ENCODE measurements around the gene COL5A1.

COL5A1 gene

GRCh38 chr9:134626571-134627416 is 14.8 kb upstream of the COL5A1 start:
- H3K4me3 ChIP-seq (ENCODE audit: low read length): no peak overlapping the region
- no peak for TF ChIP-seq ZNF274 (IDR thresholded peaks at IDR 0.05; ENCODE audit: low read depth, low read length)

GRCh38 chr9:134627417-134628353 is 13.9 kb upstream of the COL5A1 start:
- no peak overlapping the region for H3K4me3 ChIP-seq (ENCODE audit: low read length)
- no peak for TF ChIP-seq ZNF274 (IDR thresholded peaks at IDR 0.05; ENCODE audit: low read depth, low read length)

GRCh38 chr9:134628354-134628736 is 13.3 kb upstream of the COL5A1 start:
- no peak overlapping the region for H3K4me3 ChIP-seq (ENCODE audit: low read length)
- no peak for TF ChIP-seq ZNF274 (IDR thresholded peaks at IDR 0.05; ENCODE audit: low read depth, low read length)

- no peak for TF ChIP-seq ZNF274 (IDR thresholded peaks at IDR 0.05; ENCODE audit: low read depth, low read length)
- H3K4me3 ChIP-seq (ENCODE audit: low read length): no peak overlapping the region
Measured at GRCh38 chr9:134629061-134629585, 12.5 kb upstream of the COL5A1 start.

GRCh38 chr9:134629586-134630392 is 11.8 kb upstream of the COL5A1 start:
- no peak for TF ChIP-seq ZNF274 (IDR thresholded peaks at IDR 0.05; ENCODE audit: low read depth, low read length)
- H3K4me3 ChIP-seq (ENCODE audit: low read length): no peak overlapping the region

GRCh38 chr9:134630393-134630790 is 11.2 kb upstream of the COL5A1 start:
- TF ChIP-seq ZNF274 (IDR thresholded peaks at IDR 0.05; ENCODE audit: low read depth, low read length): no peak
- H3K4me3 ChIP-seq (ENCODE audit: low read length): no peak overlapping the region

- H3K4me3 ChIP-seq (ENCODE audit: low read length): no peak overlapping the region
- no peak for TF ChIP-seq ZNF274 (IDR thresholded peaks at IDR 0.05; ENCODE audit: low read depth, low read length)
Measured at GRCh38 chr9:134630861-134631260, 10.7 kb upstream of the COL5A1 start.

- TF ChIP-seq ZNF274 (IDR thresholded peaks at IDR 0.05; ENCODE audit: low read depth, low read length): no peak
- H3K4me3 ChIP-seq (ENCODE audit: low read length): no peak overlapping the region
Measured at GRCh38 chr9:134631881-134632280, 9.7 kb upstream of the COL5A1 start.

GRCh38 chr9:134632329-134632728 is 9.3 kb upstream of the COL5A1 start:
- no peak for TF ChIP-seq ZNF274 (IDR thresholded peaks at IDR 0.05; ENCODE audit: low read depth, low read length)
- H3K4me3 ChIP-seq (ENCODE audit: low read length): no peak overlapping the region

- no peak overlapping the region for H3K4me3 ChIP-seq (ENCODE audit: low read length)
- TF ChIP-seq ZNF274 (IDR thresholded peaks at IDR 0.05; ENCODE audit: low read depth, low read length): no peak
Measured at GRCh38 chr9:134633362-134634142, 8.1 kb upstream of the COL5A1 start.

- TF ChIP-seq ZNF274 (IDR thresholded peaks at IDR 0.05; ENCODE audit: low read depth, low read length): no peak
- no peak overlapping the region for H3K4me3 ChIP-seq (ENCODE audit: low read length)
Measured at GRCh38 chr9:134634176-134634575, 7.4 kb upstream of the COL5A1 start.

- H3K4me3 ChIP-seq (ENCODE audit: low read length): no peak overlapping the region
- no peak for TF ChIP-seq ZNF274 (IDR thresholded peaks at IDR 0.05; ENCODE audit: low read depth, low read length)
Measured at GRCh38 chr9:134634667-134635230, 6.9 kb upstream of the COL5A1 start.
